Heart left ventricle (tissue), 13 donors: ENCODE data around the gene ARID5B.

ENCODE experiments used
- POLR2A ChIP-seq, 2 donors: fragments of 450-650 bp; IDR thresholded peaks; one replicate each; pipeline ENCODE4 v1.6.1; 2017; ENCODE audit warnings: antibody characterized with exemption in 2 of 2, mild to moderate bottlenecking in 2 of 2, moderate library complexity in 2 of 2
- TF ChIP-seq, protein P1 (sequence below), 12 donors: fragments of 200-600 bp; sonication (generic) in 4 of 12; IDR thresholded peaks; one replicate each; pipeline versions ENCODE4 v1.5.0 to v1.8.0; 2018 to 2022; ENCODE audit warnings: antibody characterized with exemption in 12 of 12, mild to moderate bottlenecking in 5 of 12
- donor health status: ischemic (EF 13 %, LVEDD 7.1; RV severe dilation, severe dysfunction).
- donor health status: DM: no; HTN: yes; CAD: no.
- donor health status: DM: no; HTN: no; CAD: no.
- donor health status: ischemic (EF 25% LVEDD 6.9; RV normal size, moderate dysfunction).
- donor health status: ischemic (EF 25% LVEDD 5.7; RV mildly dilated, moderate dysfunction).
- donor health status: ischemic (EF 35%, LVEDD 5.7; RV mildly dilated, moderate dysfunction).
- donor health status: nonischemic (EF 11% LVEDD 7.7; RV severe dilation, severe dysfunction).
- donor health status: DM: yes; HTN: yes; CAD: no.
- donor health status: PGD.
- donor health status: ischemic (EF 29% LVEDD 5.4; RV normal size, mild dysfunction).
- donor health status: nonischemic (EF 23%, LVEDD 6.1; RV moderate dilation, normal function).

GRCh38 chr10:62037166-62037831 is 135.8 kb downstream of the ARID5B start:
- TF ChIP-seq POLR2A (IDR thresholded peaks at IDR 0.05), result no peak
- TF ChIP-seq, protein P1, sequence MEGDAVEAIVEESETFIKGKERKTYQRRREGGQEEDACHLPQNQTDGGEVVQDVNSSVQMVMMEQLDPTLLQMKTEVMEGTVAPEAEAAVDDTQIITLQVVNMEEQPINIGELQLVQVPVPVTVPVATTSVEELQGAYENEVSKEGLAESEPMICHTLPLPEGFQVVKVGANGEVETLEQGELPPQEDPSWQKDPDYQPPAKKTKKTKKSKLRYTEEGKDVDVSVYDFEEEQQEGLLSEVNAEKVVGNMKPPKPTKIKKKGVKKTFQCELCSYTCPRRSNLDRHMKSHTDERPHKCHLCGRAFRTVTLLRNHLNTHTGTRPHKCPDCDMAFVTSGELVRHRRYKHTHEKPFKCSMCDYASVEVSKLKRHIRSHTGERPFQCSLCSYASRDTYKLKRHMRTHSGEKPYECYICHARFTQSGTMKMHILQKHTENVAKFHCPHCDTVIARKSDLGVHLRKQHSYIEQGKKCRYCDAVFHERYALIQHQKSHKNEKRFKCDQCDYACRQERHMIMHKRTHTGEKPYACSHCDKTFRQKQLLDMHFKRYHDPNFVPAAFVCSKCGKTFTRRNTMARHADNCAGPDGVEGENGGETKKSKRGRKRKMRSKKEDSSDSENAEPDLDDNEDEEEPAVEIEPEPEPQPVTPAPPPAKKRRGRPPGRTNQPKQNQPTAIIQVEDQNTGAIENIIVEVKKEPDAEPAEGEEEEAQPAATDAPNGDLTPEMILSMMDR (IDR thresholded peaks at IDR 0.05), result no peak
